CD4-positive, CD25-positive, alpha-beta regulatory T cell (primary cell): ENCODE measurements around the gene KRT5. TPM values are rescaled to one million over a fixed set of nuclear protein-coding genes. Genes with fewer than 3 reads are reported as not detected.
"Not testable (repeated sequence)": the region's sequence is repeated elsewhere in the genome, so short reads cannot be mapped to it uniquely, and the experiment has no call there.

Experiments used
- ATAC-seq, 2 donors: fragments of 150-1000 bp; cut with Tn5 transposase; one replicate each; pipeline ENCODE4 v1.10.0; 2021; ENCODE audit warnings: low read depth in 2 of 2, moderate number of reproducible peaks in 2 of 2, moderate library complexity in 1 of 2
- DNase-seq, 3 donors: peaks; one replicate each; pipeline versions ENCODE4 v3.0.0 to v3.0.0-alpha.2; 2012 to 2022; ENCODE audit warnings: mixed read lengths in 1 of 3
- H3K27ac ChIP-seq: one replicate; pipeline ENCODE4 v1.7.0; 2013; ENCODE audit warnings: mild to moderate bottlenecking, low read length; ENCODE audit not compliant: insufficient read depth, poor library complexity, severe bottlenecking
- H3K27me3 ChIP-seq: one replicate; pipeline ENCODE4 v1.7.0; 2013; ENCODE audit warnings: low read length; ENCODE audit not compliant: control insufficient read depth, insufficient read depth
- H3K36me3 ChIP-seq: one replicate; pipeline ENCODE4 v1.7.0; 2013; ENCODE audit warnings: mild to moderate bottlenecking, low read length, moderate library complexity; ENCODE audit not compliant: control insufficient read depth, insufficient read depth
- H3K4me1 ChIP-seq: 2 replicates; pipeline ENCODE4 v1.7.0; 2013; ENCODE audit warnings: mild to moderate bottlenecking, low read length; ENCODE audit not compliant: insufficient read depth, control insufficient read depth, poor library complexity, severe bottlenecking
- H3K4me3 ChIP-seq: one replicate; pipeline ENCODE4 v1.7.0; 2013; ENCODE audit warnings: low read depth, mild to moderate bottlenecking, low read length, moderate library complexity
- H3K9me3 ChIP-seq, 2 experiments: 1 replicate in 1 of 2; 2 replicates in 1 of 2; pipeline ENCODE4 v1.7.0; 2013; ENCODE audit warnings: low read length in 2 of 2, mild to moderate bottlenecking in 1 of 2, moderate library complexity in 1 of 2; ENCODE audit not compliant: control insufficient read depth in 2 of 2
- H3K27ac Mint-ChIP-seq, 3 donors: one replicate each; pipeline ENCODE4 v1.8.0; 2020 to 2022; ENCODE audit warnings: mild to moderate bottlenecking in 3 of 3, mixed read lengths in 3 of 3, moderate library complexity in 2 of 3
- H3K27me3 Mint-ChIP-seq: one replicate; pipeline ENCODE4 v1.8.0; 2022; ENCODE audit warnings: mild to moderate bottlenecking, mixed read lengths
- H3K36me3 Mint-ChIP-seq: one replicate; pipeline ENCODE4 v1.8.0; 2020; ENCODE audit warnings: mixed read lengths
- H3K4me1 Mint-ChIP-seq, 4 donors: one replicate each; pipeline ENCODE4 v1.8.0; 2020 to 2022; ENCODE audit warnings: mixed read lengths in 4 of 4, mild to moderate bottlenecking in 1 of 4
- H3K4me3 Mint-ChIP-seq, 4 donors: one replicate each; pipeline ENCODE4 v1.8.0; 2020 to 2022; ENCODE audit warnings: mild to moderate bottlenecking in 4 of 4, mixed read lengths in 4 of 4, moderate library complexity in 3 of 4
- H3K9me3 Mint-ChIP-seq, 7 donors: one replicate each; pipeline ENCODE4 v1.8.0; 2020 to 2022; ENCODE audit warnings: mixed read lengths in 7 of 7, mild to moderate bottlenecking in 3 of 7, moderate library complexity in 2 of 7
- polyA plus RNA-seq, 4 donors: library from polyadenylated mRNA; unstranded; fragments of 300-500 nt; fragmentation: Illumina TruSeq; gene quantifications; one replicate each; pipeline ENCODE4 v1.2.3, GENCODE V29; 2021
- total RNA-seq: library from RNA; stranded (reverse); gene quantifications from one replicate; pipeline ENCODE4 v1.2.3, GENCODE V29; 2022

The KRT5 gene
- total and polyA plus RNA-seq, 5 donors from 2014 or later, result not detected

DNA sequence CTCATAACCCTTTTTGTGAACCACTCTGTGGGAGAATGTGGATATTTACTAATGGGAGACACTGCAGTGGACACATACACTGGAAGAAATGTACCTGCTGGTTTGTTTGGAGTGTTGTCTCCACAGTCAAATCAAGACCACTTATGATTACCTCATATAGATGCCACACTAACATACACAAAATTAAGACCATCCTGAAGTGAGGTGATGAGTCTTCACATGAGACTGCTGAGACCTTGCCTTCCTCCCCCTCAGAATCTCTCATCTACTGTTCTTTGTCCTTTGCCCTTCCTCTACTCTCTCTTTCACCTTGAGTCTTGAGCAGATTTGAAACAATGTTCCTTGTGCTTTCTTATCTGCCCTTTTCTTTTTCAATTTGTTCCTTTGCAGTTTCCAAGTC, 31.5 kb downstream of the KRT5 start:
- no peak overlapping the region for H3K27ac ChIP-seq
- no peaks in the 10 kb centered on the region for H3K36me3 ChIP-seq
- peaks cover 14% of the 10 kb centered on the region for H3K27me3 Mint-ChIP-seq
- DNase-seq, result no peak
- H3K9me3 ChIP-seq, result peaks cover 4 to 7% of the 10 kb centered on the region in 2 experiments
- peaks cover 2% of the 10 kb centered on the region for H3K27me3 ChIP-seq
- peaks cover 0 to 13% (median 5%) of the 10 kb centered on the region in 7 donors for H3K9me3 Mint-ChIP-seq
- H3K36me3 Mint-ChIP-seq, result no peaks in the 10 kb centered on the region
- H3K4me1 ChIP-seq, result no peaks in the 10 kb centered on the region
- H3K4me1 Mint-ChIP-seq, result no peaks in the 10 kb centered on the region
- H3K27ac Mint-ChIP-seq, result no peak overlapping the region
- H3K4me3 ChIP-seq, result no peak overlapping the region
- H3K4me3 Mint-ChIP-seq, result no peak overlapping the region
- ATAC-seq, result no peak

DNA sequence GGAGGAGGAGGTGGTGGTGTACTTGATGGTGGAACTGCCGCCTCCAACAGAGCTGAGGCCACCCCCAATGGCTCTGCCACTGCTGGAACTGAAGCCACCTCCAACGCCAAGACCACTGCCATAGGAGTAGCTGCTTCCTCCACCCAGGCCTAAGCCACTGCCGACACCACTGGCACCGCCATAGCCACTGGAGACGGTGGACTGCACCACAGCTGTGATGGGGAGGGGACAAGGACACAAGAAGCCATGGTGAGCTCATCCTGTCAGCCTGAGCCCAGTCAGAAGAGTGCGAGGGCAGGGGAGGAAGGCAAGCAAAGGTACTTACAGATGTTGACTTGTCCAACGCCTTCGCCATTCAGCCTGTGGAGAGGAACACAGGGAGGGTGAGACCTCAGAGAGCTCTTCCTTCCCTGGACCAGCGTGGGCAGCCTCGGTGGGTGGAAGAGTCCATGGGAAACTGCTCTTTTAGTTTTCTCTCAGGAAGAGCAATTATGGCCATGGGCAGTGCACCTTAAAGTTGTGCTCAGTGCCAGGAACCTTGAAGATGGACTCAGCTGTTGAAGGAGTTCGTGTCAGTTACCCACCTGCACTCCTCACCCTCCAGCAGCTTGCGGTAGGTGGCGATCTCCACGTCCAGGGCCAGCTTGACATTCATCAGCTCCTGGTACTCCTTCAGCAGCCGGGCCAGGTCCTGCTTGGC, 32.3 kb downstream of the KRT5 start:
- H3K27ac Mint-ChIP-seq, H3K4me1 ChIP-seq, H3K4me1 Mint-ChIP-seq, H3K36me3 ChIP-seq, H3K27ac ChIP-seq, H3K4me3 Mint-ChIP-seq, DNase-seq, H3K27me3 ChIP-seq, ATAC-seq, H3K9me3 ChIP-seq, H3K4me3 ChIP-seq, H3K36me3 Mint-ChIP-seq: not testable (repeated sequence)
- Mint-ChIP-seq H3K9me3 (peaks cover 0 to 13% (median 5%) of the 10 kb centered on the region in 7 donors), H3K27me3 (peaks cover 18% of the 10 kb centered on the region)

DNA sequence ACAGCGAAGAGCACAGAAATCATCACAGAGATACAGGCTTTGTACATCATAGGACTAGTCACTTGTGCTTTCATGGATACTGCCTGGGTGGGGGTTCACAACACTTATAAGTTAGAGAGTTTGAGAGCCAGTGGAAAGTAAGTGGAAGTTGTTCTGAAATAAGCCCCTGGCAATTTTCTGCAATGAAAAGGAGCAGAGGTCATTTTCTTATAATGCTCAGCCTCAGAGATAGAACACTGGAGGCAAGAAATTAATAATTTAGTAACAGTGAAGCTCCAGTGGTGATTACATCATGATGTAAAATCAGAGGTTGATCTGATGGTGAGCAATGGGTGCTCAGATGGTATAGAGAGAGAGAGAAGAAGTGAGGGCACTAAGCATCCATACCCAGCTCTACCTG, 33.0 kb downstream of the KRT5 start:
- DNase-seq (no peak), ATAC-seq (no peak)
- peaks cover 2% of the 10 kb centered on the region for H3K27me3 ChIP-seq
- H3K4me1 Mint-ChIP-seq, result no peaks in the 10 kb centered on the region
- H3K4me3 Mint-ChIP-seq, result no peak overlapping the region
- no peak overlapping the region for H3K27ac ChIP-seq
- H3K9me3 Mint-ChIP-seq, result peaks cover 0 to 13% (median 5%) of the 10 kb centered on the region in 7 donors
- H3K36me3 ChIP-seq, result no peaks in the 10 kb centered on the region
- peaks cover 4 to 7% of the 10 kb centered on the region in 2 experiments for H3K9me3 ChIP-seq
- H3K36me3 Mint-ChIP-seq, result no peaks in the 10 kb centered on the region
- peaks cover 22% of the 10 kb centered on the region for H3K27me3 Mint-ChIP-seq
- no peaks in the 10 kb centered on the region for H3K4me1 ChIP-seq
- H3K27ac Mint-ChIP-seq, result no peak overlapping the region
- H3K4me3 ChIP-seq, result no peak overlapping the region

DNA sequence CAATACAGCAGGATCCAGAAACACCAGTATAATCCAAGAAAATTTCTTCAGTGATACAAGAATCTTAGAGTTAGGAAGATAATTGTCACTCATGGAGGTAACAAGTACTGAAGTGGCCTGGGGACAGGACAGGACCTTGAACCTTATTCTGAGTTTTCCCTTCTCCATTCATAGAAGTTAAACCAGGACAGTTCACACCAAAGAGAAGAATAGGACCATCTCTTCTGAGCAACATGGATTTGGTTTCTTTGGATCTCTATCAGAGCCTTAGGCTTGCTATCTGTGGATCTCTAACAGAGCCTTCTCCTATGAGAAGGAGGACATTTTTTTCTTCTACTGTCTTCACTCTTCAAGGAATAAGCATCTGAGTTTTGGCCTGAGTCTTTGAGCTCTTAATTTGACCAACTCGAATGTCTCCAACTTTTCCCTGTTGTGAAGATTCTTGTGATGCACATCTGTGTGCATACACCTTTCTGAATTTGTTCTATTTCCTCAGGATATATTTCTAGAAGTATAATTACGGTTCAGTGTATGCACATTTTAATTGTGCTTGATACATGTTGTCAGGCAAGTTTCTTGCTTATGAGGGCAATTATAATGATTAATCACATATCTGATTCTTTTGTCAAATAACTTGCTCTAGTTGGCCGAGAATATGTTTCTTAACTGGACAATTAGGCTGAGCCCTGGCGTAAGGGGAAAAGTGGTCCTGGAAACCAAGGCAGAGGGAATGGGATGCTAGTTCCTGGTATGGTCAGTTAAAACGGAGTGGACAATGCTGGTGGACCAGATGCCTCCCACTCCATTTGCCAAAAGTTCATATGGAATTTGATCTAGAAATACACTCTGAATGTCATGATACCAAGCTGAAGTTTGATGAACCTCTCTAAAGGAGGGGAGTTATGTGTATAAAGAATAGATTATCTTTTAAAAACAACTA, 33.8 kb downstream of the KRT5 start:
- H3K27me3 ChIP-seq, result peaks cover 2% of the 10 kb centered on the region
- H3K36me3 ChIP-seq, result no peaks in the 10 kb centered on the region
- peaks cover 4 to 7% of the 10 kb centered on the region in 2 experiments for H3K9me3 ChIP-seq
- no peaks in the 10 kb centered on the region for H3K4me1 Mint-ChIP-seq
- H3K4me3 ChIP-seq, result no peak overlapping the region
- DNase-seq, result no peak
- H3K27ac Mint-ChIP-seq, result no peak overlapping the region
- H3K27me3 Mint-ChIP-seq, result peaks cover 29% of the 10 kb centered on the region
- no peaks in the 10 kb centered on the region for H3K4me1 ChIP-seq
- H3K9me3 Mint-ChIP-seq, result peaks cover 0 to 13% (median 5%) of the 10 kb centered on the region in 7 donors
- no peaks in the 10 kb centered on the region for H3K36me3 Mint-ChIP-seq
- H3K4me3 Mint-ChIP-seq, result no peak overlapping the region
- ATAC-seq, result no peak
- no peak overlapping the region for H3K27ac ChIP-seq

DNA sequence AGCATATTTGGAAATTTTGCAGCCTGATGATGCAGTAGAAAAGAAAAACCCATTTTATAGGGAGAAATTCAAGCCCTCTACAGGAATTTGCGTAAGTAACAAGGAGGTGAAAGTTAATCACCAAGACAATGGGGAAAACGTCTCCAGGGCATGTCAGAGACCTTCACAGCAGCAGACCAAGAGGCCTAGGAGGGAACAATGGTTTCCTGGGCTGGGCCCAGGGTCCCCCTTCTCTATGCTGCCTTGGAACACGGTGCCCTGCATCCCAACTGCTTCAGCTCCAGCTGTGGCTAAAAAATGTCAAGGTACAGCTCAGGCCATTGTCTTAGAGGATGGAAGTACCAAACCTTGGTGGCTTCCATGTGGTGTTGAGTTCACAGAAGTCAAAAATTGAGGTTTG, 40.1 kb downstream of the KRT5 start:
- peaks cover 4 to 7% of the 10 kb centered on the region in 2 experiments for H3K9me3 ChIP-seq
- H3K4me3 ChIP-seq, result no peak overlapping the region
- H3K36me3 ChIP-seq, result no peaks in the 10 kb centered on the region
- DNase-seq (no peak), ATAC-seq (no peak)
- Mint-ChIP-seq H3K27ac (no peak overlapping the region), H3K4me3 (no peak overlapping the region), H3K36me3 (no peaks in the 10 kb centered on the region), H3K27me3 (peaks cover 31% of the 10 kb centered on the region), H3K4me1 (no peaks in the 10 kb centered on the region), H3K9me3 (peaks cover 0 to 12% (median 4%) of the 10 kb centered on the region in 7 donors)
- H3K27ac ChIP-seq, result no peak overlapping the region
- no peaks in the 10 kb centered on the region for H3K4me1 ChIP-seq
- H3K27me3 ChIP-seq, result no peaks in the 10 kb centered on the region

DNA sequence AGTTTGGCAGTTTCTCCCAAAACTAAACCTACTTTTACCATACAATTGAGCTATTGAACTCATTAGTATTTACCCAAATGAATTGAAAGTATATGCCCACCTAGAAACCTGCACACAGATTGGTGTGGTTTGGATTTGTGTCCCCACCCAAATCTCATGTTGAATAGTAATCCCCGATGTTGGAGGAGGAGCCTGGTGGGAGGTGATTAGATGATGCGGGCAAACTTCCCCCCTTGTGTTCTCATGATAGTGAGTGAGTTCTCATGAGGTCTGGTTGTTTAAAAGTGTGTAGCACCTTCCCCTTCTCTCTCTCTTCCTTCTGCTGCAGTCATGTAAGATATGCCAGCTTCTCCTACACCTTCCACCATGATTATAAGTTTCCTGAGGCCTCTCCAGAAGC, 42.5 kb downstream of the KRT5 start:
- DNase-seq (no peak), ATAC-seq (no peak)
- Mint-ChIP-seq H3K27me3 (peaks cover 25% of the 10 kb centered on the region), H3K36me3 (no peaks in the 10 kb centered on the region), H3K4me1 (no peaks in the 10 kb centered on the region), H3K9me3 (peaks cover 0 to 4% (median 1%) of the 10 kb centered on the region in 7 donors), H3K27ac (no peak overlapping the region), H3K4me3 (no peak overlapping the region)
- H3K4me1 ChIP-seq, result no peaks in the 10 kb centered on the region
- no peaks in the 10 kb centered on the region for H3K9me3 ChIP-seq
- H3K27me3 ChIP-seq, result no peaks in the 10 kb centered on the region
- H3K36me3 ChIP-seq, result no peaks in the 10 kb centered on the region
- no peak overlapping the region for H3K4me3 ChIP-seq
- no peak overlapping the region for H3K27ac ChIP-seq

DNA sequence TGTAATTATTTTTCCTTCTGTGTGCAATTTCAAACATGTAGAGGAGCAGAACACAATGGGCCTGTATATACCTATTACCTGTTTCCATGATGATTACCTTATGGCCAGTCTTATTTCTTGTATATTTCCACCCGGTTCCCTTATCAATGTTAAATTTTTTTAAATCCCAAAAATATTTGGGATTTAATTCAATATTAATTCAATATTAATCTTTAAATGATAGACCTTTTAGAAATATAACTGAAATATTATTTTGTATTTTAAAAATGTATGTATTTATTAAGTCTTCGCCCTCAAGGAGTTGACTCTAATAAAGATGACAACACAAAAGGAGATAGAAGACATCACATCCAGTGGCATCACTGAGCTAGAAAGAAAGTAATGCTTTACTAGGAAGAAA, 46.0 kb downstream of the KRT5 start:
- Histone ChIP-seq H3K4me1 (no peaks in the 10 kb centered on the region), H3K27me3 (no peaks in the 10 kb centered on the region), H3K9me3 (no peaks in the 10 kb centered on the region), H3K36me3 (no peaks in the 10 kb centered on the region), H3K4me3 (no peak overlapping the region), H3K27ac (no peak overlapping the region)
- DNase-seq (no peak), ATAC-seq (no peak)
- Mint-ChIP-seq H3K36me3 (no peaks in the 10 kb centered on the region), H3K4me1 (no peaks in the 10 kb centered on the region), H3K4me3 (no peak overlapping the region), H3K27me3 (peaks cover 14% of the 10 kb centered on the region), H3K9me3 (peaks cover 0 to 4% (median 0%) of the 10 kb centered on the region in 7 donors), H3K27ac (no peak overlapping the region)
